GM19372 (cell line): ENCODE data around the gene REC8.

Experiments
- ATAC-seq: cut with Tn5 transposase; IDR thresholded peaks from one replicate; pipeline ENCODE4 v1.9.1; 2021; ENCODE audit warnings: mild to moderate bottlenecking, low read depth, moderate library complexity; ENCODE audit not compliant: unreplicated experiment

Gene REC8

DNA sequence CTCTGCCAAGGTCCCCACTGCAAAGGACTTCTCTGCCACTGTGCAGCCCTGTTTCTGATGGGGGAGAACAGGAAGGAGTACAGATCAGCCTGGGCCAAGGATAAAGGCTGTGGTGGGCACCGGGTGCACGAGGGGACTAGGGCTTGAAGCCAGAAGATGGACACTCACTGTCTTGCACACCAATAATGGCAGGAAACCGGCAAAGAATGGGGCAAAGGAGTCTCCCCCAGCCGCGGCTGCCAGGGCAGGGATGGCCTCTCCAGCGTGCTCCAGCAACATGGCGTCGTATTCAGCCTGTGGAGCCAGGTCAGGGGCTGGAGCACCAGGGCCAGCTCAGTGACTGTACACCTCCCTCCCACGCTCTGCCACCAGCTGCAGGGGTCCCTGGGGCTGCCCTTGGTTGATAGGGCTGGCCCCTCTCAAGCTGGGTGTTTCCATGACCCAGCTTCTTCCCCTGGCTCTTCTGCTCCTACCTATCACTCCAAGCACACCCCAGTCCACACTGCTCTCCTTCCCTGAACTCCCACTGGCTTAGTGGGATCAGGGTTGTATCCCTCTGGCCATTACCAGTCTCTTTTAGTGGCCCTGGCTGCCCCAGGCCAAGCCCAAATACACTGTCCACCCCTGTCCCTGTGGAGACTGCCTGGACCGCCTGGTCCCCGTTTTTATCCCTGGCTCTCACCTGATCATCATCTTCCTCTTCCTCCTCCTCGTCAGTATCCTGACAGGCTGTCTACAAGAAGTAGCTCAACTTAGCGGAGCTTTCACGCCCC is 10.4 kb downstream of the REC8 start:
- no peak for ATAC-seq

DNA sequence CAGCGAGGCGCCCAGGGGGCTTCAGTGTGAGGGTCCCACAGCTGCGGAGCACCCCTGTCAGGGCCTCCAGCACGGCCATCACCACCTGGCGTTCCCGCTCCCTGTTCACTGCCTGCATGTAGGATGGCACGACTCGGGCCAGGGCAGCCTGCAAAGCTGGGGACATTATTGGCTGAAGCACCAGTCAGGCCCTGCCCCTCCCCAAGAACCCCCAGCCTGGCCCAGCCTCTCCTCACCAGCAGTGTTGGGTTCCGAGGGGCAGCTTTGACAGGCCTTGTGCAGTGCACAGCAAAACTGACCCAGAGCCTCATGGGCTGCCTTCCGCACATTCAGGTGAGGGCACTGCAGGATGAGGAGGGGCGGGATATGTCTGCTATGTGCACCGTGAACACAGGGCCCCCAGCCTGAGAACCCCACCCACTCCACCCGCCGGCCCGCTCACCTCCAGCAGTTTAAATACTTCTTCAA is 11.2 kb downstream of the REC8 start:
- ATAC-seq: no peak

DNA sequence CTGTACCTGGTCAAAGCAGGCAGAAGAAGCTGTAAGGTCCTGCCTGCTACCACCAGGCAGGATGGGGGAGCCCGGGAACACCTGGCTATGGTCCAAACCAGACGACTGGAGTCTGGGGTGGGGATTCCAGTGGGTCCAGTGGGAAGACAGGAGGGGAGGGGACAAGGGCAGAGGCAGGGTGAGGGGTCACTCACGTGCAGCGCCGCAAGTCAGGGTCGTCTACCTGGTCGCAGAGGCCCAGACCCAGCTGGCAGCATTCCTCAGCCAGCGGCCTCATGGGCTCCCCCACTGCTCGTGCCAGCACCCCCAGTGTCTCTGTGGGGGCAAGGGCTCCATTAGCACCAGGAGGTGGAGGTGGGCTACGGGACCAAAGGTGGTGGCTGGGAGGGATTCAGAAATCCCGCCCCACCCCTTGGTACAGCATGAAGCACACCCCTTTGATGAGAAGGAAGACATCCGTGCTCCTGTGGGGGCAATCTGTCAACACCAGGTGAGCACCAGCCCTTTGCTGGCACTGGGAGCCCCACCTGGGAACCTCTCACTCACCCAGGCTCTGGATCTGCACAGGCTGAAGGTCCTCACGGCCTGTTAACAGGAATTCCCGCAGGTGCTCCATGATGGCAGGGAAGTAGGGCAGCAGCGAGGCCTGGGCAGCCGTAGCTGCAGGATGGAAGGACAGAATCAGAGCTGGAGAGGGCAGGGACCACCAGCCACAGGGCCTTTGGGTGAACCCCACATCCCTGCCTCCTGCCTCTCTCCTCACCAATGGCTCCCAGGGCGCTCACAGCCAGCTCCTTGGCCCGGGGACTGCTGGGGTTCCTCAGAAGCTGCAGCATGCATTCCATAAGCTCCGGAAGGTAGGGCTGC is 12.5 kb downstream of the REC8 start:
- ATAC-seq: no peak

DNA sequence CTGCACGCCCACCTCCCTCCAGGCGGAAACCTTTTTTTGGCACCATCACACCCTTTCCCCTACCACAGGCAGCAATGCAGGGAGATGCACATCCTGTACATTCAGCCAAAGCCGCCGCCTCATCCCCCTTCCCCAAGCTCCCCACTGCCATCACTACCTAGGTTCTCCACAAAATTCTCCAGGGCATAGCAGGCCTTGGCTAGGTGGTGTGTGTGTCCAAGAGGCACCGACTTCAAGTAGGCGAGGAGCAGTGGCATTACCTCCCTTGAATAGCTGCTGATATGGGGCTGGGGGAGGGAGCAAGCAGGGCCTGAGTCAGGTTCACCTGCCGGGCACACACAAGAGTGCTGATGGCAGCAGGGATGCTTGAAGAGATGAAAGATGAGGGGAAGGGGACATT is 13.1 kb downstream of the REC8 start:
- no peak for ATAC-seq

DNA sequence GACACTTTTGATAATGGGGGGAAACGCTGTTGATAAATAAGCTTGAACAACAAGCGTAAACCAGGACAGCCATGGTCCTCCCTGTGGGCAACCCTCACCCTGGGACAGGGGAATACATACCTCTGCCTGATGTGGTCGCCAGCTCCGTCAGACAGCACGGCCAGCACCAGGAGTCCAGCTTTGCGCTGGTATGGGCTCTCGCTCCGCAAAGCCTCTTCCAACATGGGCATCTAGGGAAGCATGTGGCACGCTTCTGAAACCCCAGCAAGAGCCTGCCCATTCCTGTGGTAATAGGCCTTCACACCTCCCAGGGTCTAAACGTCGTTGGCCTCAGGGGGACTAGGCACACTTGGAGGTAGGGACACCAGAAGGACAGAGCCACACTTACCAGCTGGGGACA is 13.9 kb downstream of the REC8 start:
- no peak for ATAC-seq

DNA sequence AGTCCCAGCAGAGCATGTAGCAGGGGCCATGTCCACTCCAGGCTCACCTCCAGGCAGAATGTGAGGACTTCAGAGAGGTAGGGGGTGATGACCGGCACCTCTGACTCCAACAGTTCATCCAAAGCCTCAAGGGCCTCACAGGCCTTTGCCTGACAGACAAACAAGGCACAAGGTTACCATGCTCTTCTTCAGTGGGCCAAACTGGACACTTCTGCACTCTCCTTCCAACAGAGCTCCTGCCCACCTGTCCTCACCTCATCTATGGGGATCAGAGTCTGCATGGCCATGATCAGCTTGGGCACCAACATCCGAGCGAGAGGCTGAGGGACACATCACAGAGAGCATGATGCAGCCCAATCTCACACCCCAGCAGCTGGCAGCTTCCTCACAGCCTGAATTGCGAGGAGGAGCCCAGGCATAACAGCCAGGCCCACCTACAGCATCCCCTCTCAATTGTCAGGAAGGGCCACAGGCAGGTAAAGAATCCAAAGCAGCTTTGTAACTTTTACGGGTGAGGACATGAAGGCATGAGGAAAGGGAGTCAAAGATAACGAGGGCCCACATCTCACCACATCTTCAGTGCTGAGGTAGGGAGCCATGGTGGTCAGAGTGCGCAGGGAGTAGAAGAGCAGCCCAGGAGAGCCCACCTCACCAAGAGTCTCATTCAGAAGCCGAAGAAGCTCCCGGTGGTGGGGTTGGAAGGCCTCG is 15.1 kb downstream of the REC8 start:
- ATAC-seq: no peak

DNA sequence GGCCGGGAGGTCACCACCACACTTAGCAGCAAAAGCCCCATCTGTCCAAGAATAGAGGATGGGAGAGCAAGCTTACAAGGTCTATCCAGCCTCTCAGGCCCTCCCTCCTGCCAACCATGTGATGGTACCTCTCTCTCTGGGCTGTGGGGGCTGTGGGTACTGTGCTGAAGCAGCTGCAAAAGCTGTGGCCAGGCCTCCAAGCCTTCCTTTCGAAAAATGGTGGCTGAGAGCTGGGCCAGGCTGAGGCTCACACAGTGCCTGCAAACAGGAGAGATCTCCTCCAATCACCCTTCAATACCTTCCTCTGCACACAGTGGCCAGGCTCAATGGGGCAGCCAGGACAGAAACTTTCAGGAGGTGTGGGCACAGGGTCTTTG is 15.6 kb downstream of the REC8 start:
- ATAC-seq: no peak

DNA sequence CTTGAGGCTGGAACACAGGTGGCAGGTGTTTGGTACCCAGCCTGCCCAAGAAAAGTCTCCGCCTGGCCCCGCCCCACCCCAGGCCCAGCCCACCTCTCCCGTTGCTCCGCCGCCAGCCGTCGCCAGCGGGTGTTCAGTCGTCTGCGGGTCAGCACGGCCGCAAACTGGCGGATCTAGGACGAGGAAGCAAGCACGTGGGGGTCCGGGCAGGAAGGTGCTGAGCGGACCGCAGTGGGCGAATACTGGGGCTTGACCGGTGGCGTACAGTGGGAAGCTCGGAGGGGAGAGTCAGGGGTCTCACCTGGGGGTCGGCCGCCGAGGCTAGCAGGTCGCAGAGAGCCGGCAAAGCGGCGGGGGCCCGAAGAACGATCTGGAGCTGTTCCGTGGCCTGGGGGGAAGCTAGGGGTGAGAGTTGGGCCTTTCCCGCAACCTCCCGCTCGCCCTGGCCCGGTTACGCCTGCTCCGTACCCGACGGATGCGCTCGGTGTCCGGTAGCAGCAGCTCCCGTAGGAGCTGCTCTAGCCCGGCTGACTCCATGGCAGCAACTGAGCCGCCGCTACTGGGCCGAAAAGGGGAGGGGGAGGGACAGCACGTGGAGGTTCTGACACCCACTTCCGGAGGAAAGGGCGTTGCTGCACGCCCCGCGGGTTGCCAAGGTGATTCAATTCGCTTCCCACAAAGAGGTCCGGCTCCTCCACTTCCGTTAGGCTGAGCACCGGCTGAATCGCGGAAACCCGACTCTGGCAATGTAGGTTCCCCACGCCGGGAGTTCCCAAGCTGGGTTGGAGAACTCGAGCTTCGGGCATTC is 16.6 kb downstream of the REC8 start, which contains the start of gene IPO4:
TSS of gene IPO4 (minus strand) at position 566 of the 808 bp plus-strand sequence. CDS start at position 537, 29 bp downstream.
- ATAC-seq: peak; percentile 97

DNA sequence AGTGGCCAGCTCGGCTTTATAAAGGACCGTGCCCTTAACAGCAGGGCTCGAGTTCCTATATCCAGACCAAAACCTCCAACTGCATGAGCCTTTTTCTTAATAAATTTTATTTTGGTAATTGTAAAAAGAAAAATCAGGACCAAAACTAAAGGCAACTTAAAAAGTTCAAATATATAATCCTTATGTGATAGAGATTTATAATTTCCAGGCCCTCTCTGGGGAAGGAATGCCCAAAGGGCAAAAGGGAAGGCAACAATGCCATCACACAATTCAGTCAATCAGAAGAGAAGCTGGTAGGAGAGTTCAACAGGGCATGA is 17.1 kb downstream of the REC8 start:
- no peak for ATAC-seq

DNA sequence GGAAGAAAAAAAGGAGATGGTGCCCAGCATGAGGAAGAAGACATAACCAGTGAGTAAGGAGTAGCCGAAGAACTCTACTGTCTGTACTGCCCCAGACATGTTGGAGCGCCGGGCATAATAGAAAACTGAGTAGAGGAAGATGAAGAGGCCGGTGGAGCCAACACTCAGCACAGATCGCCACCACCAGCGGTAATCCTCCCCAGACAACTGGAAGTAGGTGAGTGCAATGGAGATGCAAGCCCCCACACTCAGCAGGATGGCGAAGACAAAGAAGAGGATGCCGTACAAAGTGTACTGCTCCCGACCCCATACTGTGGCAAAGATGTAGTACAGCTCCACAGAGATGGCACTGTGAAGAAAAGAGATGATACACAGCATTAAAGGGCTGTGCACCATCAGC is 17.6 kb downstream of the REC8 start:
- no peak for ATAC-seq

DNA sequence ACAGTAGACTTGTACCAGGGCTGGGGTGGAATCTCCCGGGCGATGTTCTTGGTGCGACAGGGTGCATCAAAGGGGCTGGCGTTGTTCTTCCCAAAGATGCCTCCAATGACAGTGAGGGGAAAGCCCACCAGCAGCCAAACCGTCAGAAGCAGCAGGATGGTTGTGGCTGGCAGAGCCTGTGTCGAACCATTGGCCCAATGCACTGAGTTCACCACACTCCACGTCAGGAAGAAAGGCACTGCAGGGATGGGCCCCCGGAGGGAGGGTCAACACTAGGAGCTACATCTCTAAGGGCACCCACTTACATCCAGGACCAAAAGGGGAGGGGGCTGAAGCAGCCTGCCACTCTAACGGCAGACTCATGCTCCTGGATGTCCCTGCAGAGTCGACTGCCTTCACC is 18.5 kb downstream of the REC8 start:
- no peak for ATAC-seq

DNA sequence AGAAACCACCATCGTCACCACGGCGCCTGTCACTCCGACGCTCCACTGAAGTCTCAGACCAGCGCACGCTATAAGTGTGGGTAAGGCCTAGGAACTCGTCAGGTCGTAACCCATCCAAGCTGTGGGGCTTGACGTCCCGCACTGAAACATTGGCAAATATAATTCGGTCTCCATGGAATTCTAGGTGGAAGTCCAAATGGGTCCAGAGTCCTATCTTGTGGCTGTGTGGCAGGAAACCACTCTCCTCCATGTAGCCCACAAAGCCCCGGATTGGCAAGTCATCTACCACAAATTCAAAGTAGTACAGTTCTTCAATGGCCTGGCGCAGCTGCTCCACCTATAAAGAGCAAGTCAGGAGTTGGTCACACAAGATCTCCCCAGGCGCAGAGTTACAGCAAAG is 21.1 kb downstream of the REC8 start:
- ATAC-seq: no peak

DNA sequence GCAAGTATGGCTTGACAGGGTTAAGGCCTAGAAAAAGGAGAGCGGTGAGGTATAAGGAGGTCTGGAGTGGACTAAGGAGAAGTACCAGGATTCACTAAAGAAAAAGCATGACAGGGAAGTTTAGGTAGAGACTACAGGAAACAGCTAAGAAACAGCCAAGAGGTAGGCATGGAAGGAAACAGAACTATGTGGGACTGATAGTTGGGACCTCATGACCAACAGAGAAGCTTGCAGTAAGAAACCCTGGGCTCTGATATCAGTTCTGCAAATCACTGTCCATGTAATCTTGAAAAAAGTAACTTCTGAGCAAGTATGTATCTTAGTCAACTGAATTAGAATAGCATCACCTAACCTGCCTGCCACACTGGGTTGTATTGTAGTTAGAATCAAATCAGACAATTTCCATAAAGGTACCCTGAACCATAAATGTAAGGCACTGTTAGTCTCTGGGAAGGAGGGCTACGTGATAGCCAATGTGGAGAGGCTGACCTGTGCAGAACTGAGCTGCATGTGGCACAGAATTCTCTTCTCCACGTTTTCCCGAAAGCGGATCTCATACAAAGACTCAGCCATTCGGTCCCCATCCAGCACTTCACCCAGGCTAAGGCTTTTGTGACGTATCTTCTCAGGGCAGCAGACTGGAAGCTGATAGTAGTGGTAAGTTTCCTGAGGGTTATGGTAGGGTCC is 22.4 kb downstream of the REC8 start:
- ATAC-seq: no peak

DNA sequence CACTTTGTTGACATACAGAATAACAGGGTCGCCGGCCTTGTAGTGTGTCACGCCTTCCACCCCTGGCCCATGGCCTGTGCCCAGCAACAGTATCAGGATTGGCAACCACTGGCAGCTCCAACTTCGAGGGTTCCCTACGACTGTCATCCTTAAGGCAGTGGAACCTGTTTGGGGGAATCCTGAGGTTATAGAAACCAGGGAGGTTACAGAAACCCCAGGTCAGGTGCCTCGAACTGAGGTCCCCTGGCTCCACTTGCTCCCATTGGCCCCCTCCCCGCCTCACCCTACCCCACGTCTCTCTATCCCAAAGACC is 22.9 kb downstream of the REC8 start:
- ATAC-seq: no peak

DNA sequence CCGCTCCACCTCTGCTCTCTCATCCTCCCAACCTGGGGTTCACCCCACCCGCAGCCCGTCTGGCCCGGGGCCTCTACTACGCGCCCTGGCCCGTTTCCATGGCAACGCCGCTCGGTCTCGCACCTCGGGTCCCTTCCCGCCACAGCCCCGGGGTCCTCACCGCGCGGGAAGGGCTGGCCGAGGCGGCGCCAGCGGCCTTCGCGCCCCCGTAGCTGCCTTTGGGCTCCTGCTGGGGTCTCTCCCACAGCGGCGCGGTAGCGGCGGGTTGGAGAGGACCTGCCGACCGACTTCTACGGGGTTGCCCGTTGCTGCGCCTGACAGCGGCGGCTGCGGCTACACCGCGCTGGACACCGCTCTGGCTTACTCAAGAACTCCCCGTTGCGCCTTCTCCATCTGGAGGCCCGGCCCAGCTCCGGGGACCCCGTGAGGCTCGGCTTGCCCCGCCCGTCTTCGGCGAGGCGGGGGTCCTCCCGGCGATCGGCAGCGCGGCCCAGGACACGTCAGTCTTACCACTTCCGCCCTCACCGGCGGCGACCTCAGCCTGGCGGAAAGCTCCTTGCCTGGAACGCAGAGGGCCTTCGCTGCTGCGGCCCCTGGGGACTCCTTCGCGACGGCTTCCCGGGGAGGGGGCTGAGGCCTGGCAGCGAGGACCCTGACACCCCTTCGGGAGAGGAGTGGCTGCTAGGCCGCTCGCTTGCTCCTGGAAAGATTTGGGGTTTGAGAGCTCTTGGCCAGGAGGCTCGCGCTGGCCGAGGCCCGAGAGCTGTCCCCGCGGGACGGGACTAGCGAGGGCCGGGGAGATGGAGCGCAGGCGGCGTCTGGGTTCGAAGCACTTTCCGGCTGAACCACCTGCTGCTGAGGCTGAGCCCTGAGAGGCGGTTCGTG is 23.5 kb downstream of the REC8 start, which contains the start of gene TM9SF1:
TSS of gene TM9SF1 (minus strand) at position 256 of the 885 bp plus-strand sequence. CDS start 422 bp downstream, outside the sequence.
- ATAC-seq: peak; percentile 88

DNA sequence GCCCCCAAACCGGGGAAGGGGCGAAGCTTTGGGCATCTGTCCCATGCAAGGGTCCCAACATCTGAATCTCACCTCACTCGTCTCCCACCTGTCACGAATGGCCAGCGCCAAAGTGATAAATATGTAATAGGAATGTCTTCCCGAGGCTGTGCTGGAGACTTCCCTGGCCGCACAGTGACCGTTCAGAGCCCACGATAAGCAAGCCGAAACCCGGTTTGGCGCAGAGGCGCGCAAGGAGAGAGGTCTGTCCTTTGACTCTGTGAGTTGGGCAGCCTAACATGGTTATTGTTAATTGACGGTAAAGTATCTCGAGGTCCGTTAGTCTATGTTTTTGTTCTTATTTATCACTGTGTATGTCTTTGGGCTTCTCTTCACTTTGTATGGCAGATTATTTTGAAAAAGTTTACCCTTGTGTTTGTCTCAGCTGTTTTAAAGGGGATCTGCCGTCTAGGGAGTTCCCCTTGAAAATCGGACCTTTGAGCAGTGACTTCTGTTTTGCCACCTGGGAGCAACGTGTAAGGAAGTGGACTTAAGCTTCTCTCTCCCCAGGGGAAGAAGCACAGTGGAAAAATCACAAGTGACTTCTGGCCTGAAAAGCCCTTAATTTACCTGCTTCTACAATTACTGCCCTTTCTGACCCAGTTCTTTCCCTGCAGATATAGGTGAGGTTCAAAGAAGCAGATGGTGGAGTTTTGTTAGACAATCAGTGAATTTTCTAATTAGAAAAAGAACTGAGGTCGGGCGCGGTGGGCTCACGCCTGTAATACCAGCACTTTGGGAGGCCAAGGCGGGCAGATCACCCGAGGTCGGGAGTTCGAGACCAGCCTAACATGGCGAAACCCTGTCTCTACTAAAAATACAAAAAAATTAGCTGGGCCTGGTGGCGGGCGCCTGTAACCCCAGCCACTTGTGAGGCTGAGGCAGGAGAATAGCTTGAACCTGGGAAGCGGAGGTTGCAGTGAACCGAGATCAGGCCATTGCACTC is 24.5 kb downstream of the REC8 start:
- ATAC-seq: no peak

DNA sequence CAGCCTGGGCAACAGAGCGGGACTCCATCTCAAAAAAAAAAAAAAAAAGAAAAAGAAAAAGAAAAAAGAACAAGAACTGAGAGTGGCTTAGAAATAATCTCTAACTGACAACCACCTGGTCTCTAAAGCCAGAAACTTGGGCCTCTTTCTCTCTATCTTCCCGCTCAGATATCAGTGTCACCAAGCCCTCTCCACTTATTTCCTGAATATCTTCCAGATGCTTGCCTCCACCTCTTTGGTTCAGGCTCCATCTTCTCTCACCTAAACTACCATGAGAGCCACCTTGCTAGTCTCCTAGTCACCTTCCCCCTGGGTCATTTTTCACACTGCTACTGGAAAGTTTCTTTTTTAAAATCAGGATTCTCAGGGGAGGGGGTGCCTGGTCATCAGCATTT is 25.2 kb downstream of the REC8 start:
- no peak for ATAC-seq
